DMS153 (cell line): ENCODE measurements around the gene EFNB3.

Experiments used
- DNase-seq: peaks from one replicate; lab custom pipeline; 2025; lab: John Stamatoyannopoulos, UW

The EFNB3 gene

GRCh38 chr17:7717756-7718350 lies 12.9 kb downstream of the EFNB3 start:
- DNase-seq, result no peak

DNA sequence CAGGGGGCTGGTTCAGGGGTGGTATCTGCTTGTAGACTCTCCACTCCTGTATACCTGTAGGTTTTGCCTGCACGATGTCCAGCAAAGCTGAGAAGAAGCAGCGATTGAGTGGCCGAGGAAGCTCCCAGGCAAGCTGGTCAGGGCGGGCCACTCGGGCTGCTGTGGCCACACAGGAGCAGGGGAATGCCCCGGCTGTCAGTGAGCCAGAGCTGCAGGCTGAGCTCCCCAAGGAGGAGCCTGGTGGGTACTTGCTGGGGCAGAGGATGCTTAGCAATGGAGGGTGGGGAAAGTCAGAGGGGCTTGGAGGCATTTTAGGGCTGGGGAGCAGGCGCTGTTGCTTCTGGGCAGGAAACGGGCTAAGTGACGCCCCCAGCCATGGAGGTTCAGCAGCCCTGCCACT lies 14.7 kb downstream of the EFNB3 start:
- DNase-seq, result no peak

DNA sequence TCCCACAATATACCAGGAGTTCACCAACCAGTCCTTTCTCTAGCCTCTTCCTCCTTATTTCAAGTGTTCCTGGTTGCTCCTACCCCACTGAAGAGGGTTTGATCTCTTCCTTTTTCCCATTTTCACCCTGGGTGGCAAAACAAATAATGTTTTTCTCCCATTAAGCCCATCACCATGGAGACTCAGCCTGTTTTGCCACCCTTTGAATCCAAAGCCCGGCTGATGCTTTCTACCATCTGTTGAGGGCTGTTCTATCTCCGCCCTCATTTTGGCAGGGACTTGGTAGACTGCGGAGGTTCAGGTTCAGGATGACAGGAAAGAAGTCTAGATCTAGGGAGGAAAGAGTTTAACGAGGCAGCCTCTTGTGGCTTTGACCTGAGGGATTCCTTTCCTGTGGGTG lies 15.1 kb downstream of the EFNB3 start:
- DNase-seq, result no peak

DNA sequence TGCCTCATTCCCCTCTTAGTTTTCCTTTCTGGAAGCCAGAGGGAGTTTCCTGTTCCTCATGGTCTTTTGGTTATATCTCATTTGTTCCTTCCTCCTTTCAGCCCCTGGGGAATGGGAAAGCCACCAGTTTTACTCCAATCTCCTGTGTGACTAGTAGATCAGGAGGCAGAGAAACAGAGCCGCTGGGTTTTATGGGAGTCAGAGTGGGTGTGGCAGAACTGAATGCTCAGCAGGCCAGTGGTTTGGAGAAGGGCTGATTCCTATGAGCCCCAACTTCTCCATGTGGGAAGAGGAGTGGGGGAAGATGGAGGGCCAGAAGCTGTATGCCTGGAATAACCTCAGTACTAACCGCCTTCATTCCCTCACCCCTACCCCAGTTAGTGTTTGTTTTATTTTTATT lies 16.6 kb downstream of the EFNB3 start:
- DNase-seq, result no peak

- no peak for DNase-seq
Observed at GRCh38 chr17:7727886-7728285, 22.9 kb downstream of the EFNB3 start.

GRCh38 chr17:7729816-7730215 lies 24.8 kb downstream of the EFNB3 start:
- no peak for DNase-seq

- no peak for DNase-seq
Observed at GRCh38 chr17:7732981-7733539, 28.1 kb downstream of the EFNB3 start.

DNA sequence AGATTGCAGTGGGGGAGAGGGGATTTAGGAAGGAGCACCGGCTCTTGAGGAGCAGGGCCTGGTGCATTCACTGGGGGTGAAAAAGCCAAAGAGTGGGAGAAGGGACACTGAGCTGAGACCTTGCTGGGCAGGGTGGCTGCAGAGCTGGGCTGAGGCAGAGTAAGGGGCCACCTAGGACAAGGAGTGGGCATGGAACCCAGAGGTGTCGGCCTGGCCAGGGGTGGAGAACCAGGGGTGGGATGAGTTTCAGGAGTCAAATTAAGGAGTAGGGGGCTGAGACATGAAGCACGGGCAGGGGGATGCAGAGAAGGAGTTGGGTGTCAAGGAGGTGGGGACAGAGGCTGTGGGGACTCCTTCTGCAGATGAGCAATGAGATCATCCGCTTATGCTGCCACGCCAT lies 32.6 kb downstream of the EFNB3 start:
- no peak for DNase-seq

GRCh38 chr17:7739746-7740145 lies 34.7 kb downstream of the EFNB3 start:
- no peak for DNase-seq

DNA sequence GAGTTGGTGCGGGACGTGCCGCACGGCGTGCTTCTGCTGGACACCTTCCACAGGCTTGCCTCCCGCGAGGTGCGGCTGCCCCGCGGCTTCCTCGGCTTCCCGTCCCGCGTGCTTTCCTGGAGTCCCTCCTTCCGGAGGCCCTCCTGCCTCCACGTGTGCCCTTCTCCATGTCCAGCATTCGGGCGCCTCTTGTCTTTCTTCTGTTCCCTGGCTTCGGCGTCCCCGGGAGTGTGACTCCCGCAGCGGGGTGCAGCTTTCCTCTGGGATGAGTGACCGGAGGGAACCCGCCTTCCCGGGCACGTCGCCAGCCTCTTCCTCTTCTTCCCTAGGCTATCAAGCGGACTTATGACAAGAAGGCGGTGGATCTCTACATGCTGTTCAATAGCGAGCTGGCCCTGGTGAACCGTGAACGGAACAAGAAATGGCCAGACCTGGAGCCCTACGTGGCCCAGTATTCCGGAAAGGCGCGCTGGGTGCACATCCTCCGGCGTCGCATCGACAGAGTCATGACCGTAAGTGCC lies 35.5 kb downstream of the EFNB3 start:
- no peak for DNase-seq

GRCh38 chr17:7742729-7743128 lies 37.7 kb downstream of the EFNB3 start:
- DNase-seq, result no peak

GRCh38 chr17:7744416-7744815 lies 39.4 kb downstream of the EFNB3 start:
- no peak for DNase-seq

GRCh38 chr17:7745748-7746470 lies 40.9 kb downstream of the EFNB3 start:
- DNase-seq, result no peak

DNA sequence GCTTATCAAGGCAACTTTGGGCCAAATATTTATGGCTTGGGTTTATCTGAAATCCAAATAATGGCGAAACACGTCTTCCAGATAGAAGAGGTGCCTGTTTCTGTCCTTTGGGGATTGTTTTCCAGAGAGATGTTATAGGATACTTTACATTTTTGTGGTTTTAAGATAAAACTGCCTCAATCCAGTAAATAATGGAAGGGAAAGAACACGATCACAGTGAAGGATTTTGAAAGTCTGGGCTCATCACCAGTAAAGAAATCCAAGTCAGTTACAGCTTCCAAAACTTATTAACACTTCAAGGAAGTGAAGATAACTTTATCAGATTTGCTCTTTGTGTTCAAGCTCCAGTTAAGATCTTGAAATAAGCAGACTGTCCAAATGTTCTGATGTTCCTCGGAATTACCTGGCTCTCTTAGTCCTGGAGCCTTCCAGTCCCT lies 42.7 kb downstream of the EFNB3 start:
- DNase-seq, result no peak

GRCh38 chr17:7748076-7748775 lies 43.2 kb downstream of the EFNB3 start:
- no peak for DNase-seq

- no peak for DNase-seq
Observed at GRCh38 chr17:7750321-7750821, 45.4 kb downstream of the EFNB3 start.

DNA sequence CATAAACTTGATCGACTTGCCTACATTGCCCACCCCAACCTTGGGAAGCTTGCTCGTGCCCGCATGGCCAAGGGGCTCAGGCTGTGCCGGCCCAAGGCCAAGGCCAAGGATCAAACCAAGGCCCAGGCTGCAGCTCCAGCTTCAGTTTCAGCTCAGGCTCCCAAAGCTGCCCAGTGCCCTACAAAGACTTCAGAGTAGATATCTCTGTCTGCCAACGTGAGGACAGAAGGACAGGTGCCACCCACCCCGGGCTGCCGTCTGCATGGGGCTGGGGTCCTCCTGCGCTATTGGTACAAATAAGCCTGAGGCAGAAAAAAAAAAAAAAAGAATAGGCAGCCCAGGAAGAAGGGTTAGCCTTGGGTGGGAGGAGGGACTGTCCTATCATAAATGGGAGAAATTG lies 49.7 kb downstream of the EFNB3 start:
- no peak for DNase-seq

GRCh38 chr17:7755095-7755890 lies 50.3 kb downstream of the EFNB3 start:
- DNase-seq, result no peak

DNA sequence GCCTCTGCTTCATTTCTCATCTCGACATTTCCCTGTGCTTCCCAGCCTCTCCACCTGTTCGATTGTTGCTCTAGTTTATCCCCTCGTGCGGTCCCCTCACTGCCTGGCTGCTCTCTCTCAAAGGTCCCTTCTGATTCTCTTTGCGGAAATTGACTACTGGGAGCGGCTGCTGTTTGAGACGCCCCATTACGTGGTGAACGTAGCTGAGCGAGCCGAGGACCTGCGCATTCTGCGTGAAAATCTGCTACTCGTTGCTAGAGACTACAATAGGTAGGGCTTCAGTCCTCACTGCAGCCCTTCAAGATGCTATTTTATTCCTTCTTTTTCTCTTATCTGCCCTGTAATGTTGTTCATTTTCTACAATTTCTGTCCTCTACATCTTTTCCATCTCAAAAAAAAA lies 52.0 kb downstream of the EFNB3 start:
- DNase-seq, result no peak
